Measurements from ENCODE around the gene OR5D18.
"Not testable (repeated sequence)": the region's sequence is repeated elsewhere in the genome, so short reads cannot be mapped to it uniquely, and the experiment has no call there.

Gene OR5D18

DNA sequence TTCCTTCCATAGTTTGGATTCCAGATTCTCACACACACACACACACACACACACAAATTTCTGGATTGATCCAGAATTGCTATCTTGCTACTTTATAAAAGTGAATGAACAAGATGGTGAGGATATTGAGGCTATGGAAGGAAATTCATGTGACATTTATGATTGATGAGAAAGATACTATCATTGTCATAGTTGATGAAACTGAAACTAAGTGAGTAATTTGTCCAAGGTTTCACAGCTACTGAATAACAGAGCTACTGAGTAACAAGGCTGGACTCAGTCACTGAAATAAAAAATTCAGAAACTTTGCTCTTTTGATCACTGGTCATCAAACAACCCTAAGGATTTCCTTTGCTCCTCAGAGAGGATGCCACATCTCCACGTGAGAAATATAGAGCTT lies 35.3 kb downstream of the OR5D18 start:
- no peak for DNase-seq
- Histone ChIP-seq H3K9me3 (no peaks in the 10 kb centered on the region), H3K36me3 (no peaks in the 10 kb centered on the region), H3K4me3 (no peak overlapping the region), H3K4me1 (no peaks in the 10 kb centered on the region), H3K27ac (no peak overlapping the region), H3K27me3 (no peaks in the 10 kb centered on the region)
- intact Hi-C loops (cut with DNase I; ENCODE audit: low total_unique reads) = no loop called here
- TF ChIP-seq, protein P1, sequence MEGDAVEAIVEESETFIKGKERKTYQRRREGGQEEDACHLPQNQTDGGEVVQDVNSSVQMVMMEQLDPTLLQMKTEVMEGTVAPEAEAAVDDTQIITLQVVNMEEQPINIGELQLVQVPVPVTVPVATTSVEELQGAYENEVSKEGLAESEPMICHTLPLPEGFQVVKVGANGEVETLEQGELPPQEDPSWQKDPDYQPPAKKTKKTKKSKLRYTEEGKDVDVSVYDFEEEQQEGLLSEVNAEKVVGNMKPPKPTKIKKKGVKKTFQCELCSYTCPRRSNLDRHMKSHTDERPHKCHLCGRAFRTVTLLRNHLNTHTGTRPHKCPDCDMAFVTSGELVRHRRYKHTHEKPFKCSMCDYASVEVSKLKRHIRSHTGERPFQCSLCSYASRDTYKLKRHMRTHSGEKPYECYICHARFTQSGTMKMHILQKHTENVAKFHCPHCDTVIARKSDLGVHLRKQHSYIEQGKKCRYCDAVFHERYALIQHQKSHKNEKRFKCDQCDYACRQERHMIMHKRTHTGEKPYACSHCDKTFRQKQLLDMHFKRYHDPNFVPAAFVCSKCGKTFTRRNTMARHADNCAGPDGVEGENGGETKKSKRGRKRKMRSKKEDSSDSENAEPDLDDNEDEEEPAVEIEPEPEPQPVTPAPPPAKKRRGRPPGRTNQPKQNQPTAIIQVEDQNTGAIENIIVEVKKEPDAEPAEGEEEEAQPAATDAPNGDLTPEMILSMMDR (IDR thresholded peaks at IDR 0.05) = no peak

DNA sequence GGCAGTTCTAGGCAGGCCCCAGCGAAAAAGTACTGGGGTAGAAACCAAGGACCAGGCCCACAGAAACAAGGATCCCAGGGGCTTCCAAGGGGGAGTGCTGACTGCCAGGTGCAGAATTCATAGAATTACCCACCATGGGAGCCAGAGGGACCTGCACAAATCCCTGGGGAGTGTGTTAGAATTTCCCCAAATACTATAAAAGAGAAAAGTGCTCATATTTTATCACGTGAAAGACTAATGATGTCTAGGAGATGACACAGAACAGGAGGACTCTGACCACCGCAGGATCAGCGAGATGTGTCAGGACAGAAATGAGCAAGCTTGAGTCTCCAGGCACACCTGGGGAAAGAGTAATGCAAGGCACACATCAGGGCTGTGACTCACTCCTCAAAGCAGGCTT lies 47.9 kb downstream of the OR5D18 start:
- H3K9me3 ChIP-seq; intact Hi-C loops (cut with DNase I; ENCODE audit: low total_unique reads); H3K36me3 ChIP-seq; H3K27ac ChIP-seq; DNase-seq; H3K4me3 ChIP-seq; H3K27me3 ChIP-seq; H3K4me1 ChIP-seq: not testable (repeated sequence)
